CD14-positive monocyte (primary cell): ENCODE data around the gene NLRC5. TPM values are rescaled to one million over a fixed set of nuclear protein-coding genes. Genes with fewer than 3 reads are reported as not detected.

Experiments used
- DNase-seq, 3 donors: peaks; one replicate each; pipeline ENCODE4 v3.0.0-alpha.2; 2011 to 2022
- H2AFZ ChIP-seq: 2 replicates; pipeline ENCODE4 v1.6.0; 2012; ENCODE audit warnings: mild to moderate bottlenecking, low read depth, low read length, inconsistent platforms; ENCODE audit not compliant: insufficient read depth, poor library complexity, severe bottlenecking
- H3K27ac ChIP-seq, 2 donors: 1 replicate in 1 of 2; 2 replicates in 1 of 2; pipeline ENCODE4 v1.5.1; 2012 to 2013; ENCODE audit warnings: low read length in 2 of 2, control low read depth in 1 of 2, inconsistent platforms in 1 of 2, low read depth in 1 of 2, mild to moderate bottlenecking in 1 of 2
- H3K27me3 ChIP-seq, 2 donors: one replicate each; pipeline versions ENCODE4 v1.6.0 to v1.6.1; 2011 to 2013; ENCODE audit warnings: low read length in 2 of 2; ENCODE audit not compliant: control insufficient read depth in 2 of 2, insufficient read depth in 2 of 2
- H3K36me3 ChIP-seq, 2 donors: replicated peaks in 1 of 2; 1 replicate in 1 of 2; 2 replicates in 1 of 2; pipeline versions ENCODE4 v1.5.1 to v1.6.1; 2012 to 2013; ENCODE audit warnings: low read length in 2 of 2, control low read depth in 1 of 2, inconsistent platforms in 1 of 2, mild to moderate bottlenecking in 1 of 2; ENCODE audit not compliant: insufficient read depth in 2 of 2, control insufficient read depth in 1 of 2
- H3K4me1 ChIP-seq, 2 donors: 1 replicate in 1 of 2; 2 replicates in 1 of 2; pipeline versions ENCODE4 v1.5.1 to v1.6.1; 2012 to 2013; ENCODE audit warnings: low read length in 2 of 2, control low read depth in 1 of 2, inconsistent platforms in 1 of 2, mild to moderate bottlenecking in 1 of 2, moderate library complexity in 1 of 2; ENCODE audit not compliant: insufficient read depth in 2 of 2, control insufficient read depth in 1 of 2
- H3K4me2 ChIP-seq: replicated peaks from 2 replicates; pipeline ENCODE3; 2012; ENCODE audit warnings: low read length, moderate library complexity, mild to moderate bottlenecking; ENCODE audit not compliant: poor library complexity, severe bottlenecking; ENCODE audit errors: extremely low read depth
- H3K4me3 ChIP-seq, 3 experiments: fragments of 200-600 bp in 1 of 3; sonication (generic) in 1 of 3; replicated peaks in 1 of 3; 1 replicate in 2 of 3; 2 replicates in 1 of 3; pipeline ENCODE4 v1.5.1; 2011 to 2013; ENCODE audit warnings: low read length in 3 of 3, mild to moderate bottlenecking in 3 of 3, control low read depth in 2 of 3, low read depth in 2 of 3, inconsistent platforms in 1 of 3, moderate library complexity in 1 of 3
- H3K79me2 ChIP-seq: 2 replicates; pipeline ENCODE4 v1.6.0; 2012; ENCODE audit warnings: mild to moderate bottlenecking, control low read depth, inconsistent platforms, low read length, moderate library complexity; ENCODE audit not compliant: insufficient read depth
- H3K9ac ChIP-seq: 2 replicates; pipeline ENCODE4 v1.6.0; 2017; ENCODE audit warnings: low read length, mild to moderate bottlenecking; ENCODE audit not compliant: insufficient read depth, poor library complexity, severe bottlenecking
- H3K9me3 ChIP-seq, 2 donors: replicated peaks in 1 of 2; 1 replicate in 1 of 2; 2 replicates in 1 of 2; pipeline versions ENCODE4 v1.5.1 to v1.6.1; 2012 to 2013; ENCODE audit warnings: low read length in 2 of 2, control low read depth in 1 of 2; ENCODE audit not compliant: control insufficient read depth in 1 of 2, insufficient read depth in 1 of 2
- H4K20me1 ChIP-seq: 2 replicates; pipeline ENCODE4 v1.6.0; 2012; ENCODE audit warnings: mild to moderate bottlenecking, low read length, control low read depth, moderate library complexity; ENCODE audit not compliant: insufficient read depth
- H3K27ac Mint-ChIP-seq, 7 donors: one replicate each; pipeline ENCODE4 v1.8.0; 2020; ENCODE audit warnings: mild to moderate bottlenecking in 7 of 7, mixed read lengths in 7 of 7, moderate library complexity in 6 of 7, inconsistent platforms in 2 of 7
- H3K27me3 Mint-ChIP-seq, 3 donors: one replicate each; pipeline ENCODE4 v1.8.0; 2021 to 2022; ENCODE audit warnings: low read depth in 3 of 3, mild to moderate bottlenecking in 3 of 3, mixed read lengths in 3 of 3, moderate library complexity in 3 of 3, inconsistent platforms in 1 of 3
- H3K36me3 Mint-ChIP-seq, 2 donors: one replicate each; pipeline ENCODE4 v1.8.0; 2020; ENCODE audit warnings: mixed read lengths in 2 of 2, inconsistent platforms in 1 of 2, mild to moderate bottlenecking in 1 of 2
- H3K4me1 Mint-ChIP-seq: one replicate; pipeline ENCODE4 v1.8.0; 2020; ENCODE audit warnings: mild to moderate bottlenecking, mixed read lengths
- H3K4me3 Mint-ChIP-seq, 2 donors: one replicate each; pipeline ENCODE4 v1.8.0; 2020; ENCODE audit warnings: mild to moderate bottlenecking in 2 of 2, mixed read lengths in 2 of 2, moderate library complexity in 1 of 2
- H3K9me3 Mint-ChIP-seq, 7 donors: one replicate each; pipeline ENCODE4 v1.8.0; 2020 to 2022; ENCODE audit warnings: mixed read lengths in 7 of 7, mild to moderate bottlenecking in 6 of 7, moderate library complexity in 6 of 7, inconsistent platforms in 2 of 7
- WGBS: methylation state at CpG from one replicate; pipeline ENCODE4 v1.1.5; 2013; ENCODE audit warnings: missing lambda C conversion rate; ENCODE audit not compliant: insufficient coverage; 5-methylcytosine and 5-hydroxymethylcytosine counted together
- intact Hi-C, 2 donors: fragments of 100-400 bp; cut with micrococcal nuclease; formaldehyde crosslinking; loops; one replicate each; pipeline versions ENCODE4 v1.15.0 to v1.15.1; 2023
- polyA plus RNA-seq, 3 donors: library from polyadenylated mRNA; depleted of rRNA in 1 of 3; unstranded in 2 of 3; stranded (reverse) in 1 of 3; fragments of 300-500 nt in 2 of 3; fragments of >200 nt in 1 of 3; fragmentation: Illumina TruSeq in 2 of 3; gene quantifications; 1 replicate in 2 of 3; 2 replicates in 1 of 3; pipeline ENCODE4 v1.2.3, GENCODE V29; 2012 to 2021
- TF ChIP-seq, protein P1 (sequence below): fragments of 200-600 bp; IDR thresholded peaks from one replicate; pipeline ENCODE4 v1.8.0; 2022; ENCODE audit warnings: antibody characterized with exemption, mild to moderate bottlenecking

Gene NLRC5
- polyA plus RNA-seq, 3 donors = 10.3 to 171 (median 21.6) TPM

DNA sequence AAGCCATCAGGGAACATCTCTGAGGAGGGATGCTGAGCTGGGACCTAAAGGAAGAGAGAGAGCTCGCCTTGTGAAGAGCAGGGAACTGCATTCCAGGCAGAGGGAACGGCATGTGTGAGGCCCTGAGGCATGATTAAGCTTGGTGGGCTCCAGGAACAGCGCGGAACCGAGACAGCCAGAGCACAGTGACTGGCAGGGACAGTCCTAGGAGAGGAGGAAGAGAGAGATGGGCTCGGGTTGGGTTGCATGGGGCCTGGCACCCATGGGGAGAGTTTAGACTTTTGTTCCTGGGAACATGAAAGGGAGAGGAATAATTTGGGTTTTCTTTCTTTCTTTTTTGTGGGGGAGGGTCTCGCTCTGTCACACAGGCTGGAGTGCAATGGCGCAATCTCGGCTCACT lies 63.8 kb downstream of the NLRC5 start:
- TF ChIP-seq, protein P1, sequence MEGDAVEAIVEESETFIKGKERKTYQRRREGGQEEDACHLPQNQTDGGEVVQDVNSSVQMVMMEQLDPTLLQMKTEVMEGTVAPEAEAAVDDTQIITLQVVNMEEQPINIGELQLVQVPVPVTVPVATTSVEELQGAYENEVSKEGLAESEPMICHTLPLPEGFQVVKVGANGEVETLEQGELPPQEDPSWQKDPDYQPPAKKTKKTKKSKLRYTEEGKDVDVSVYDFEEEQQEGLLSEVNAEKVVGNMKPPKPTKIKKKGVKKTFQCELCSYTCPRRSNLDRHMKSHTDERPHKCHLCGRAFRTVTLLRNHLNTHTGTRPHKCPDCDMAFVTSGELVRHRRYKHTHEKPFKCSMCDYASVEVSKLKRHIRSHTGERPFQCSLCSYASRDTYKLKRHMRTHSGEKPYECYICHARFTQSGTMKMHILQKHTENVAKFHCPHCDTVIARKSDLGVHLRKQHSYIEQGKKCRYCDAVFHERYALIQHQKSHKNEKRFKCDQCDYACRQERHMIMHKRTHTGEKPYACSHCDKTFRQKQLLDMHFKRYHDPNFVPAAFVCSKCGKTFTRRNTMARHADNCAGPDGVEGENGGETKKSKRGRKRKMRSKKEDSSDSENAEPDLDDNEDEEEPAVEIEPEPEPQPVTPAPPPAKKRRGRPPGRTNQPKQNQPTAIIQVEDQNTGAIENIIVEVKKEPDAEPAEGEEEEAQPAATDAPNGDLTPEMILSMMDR = no peak
- no peaks in the 10 kb centered on the region for H3K4me1 ChIP-seq
- H3K27me3 Mint-ChIP-seq = no peaks in the 10 kb centered on the region
- peaks cover 80 to 94% of the 10 kb centered on the region in 2 donors for H3K36me3 Mint-ChIP-seq
- H3K4me1 Mint-ChIP-seq = no peaks in the 10 kb centered on the region
- H3K9me3 Mint-ChIP-seq = peaks cover 0 to 2% (median 0%) of the 10 kb centered on the region in 7 donors
- H3K27ac ChIP-seq = no peak overlapping the region
- H3K9ac ChIP-seq = no peak overlapping the region
- H3K27me3 ChIP-seq = no peaks in the 10 kb centered on the region
- H4K20me1 ChIP-seq = peaks cover 4% of the 10 kb centered on the region
- no peak overlapping the region for H3K4me3 Mint-ChIP-seq
- intact Hi-C loops = no loop called here
- peak overlapping the region in 5 of 7 donors; percentile 21 to 68 (median 66) for H3K27ac Mint-ChIP-seq
- H3K4me3 ChIP-seq = no peak overlapping the region
- H2AFZ ChIP-seq = no peak overlapping the region
- H3K79me2 ChIP-seq = no peaks in the 10 kb centered on the region
- H3K4me2 ChIP-seq = no peak overlapping the region
- 98% methylated on average over 5 of the region's 9 CpGs for WGBS
- no peaks in the 10 kb centered on the region for H3K9me3 ChIP-seq
- DNase-seq = no peak
- peaks cover 82 to 98% of the 10 kb centered on the region in 2 donors for H3K36me3 ChIP-seq

DNA sequence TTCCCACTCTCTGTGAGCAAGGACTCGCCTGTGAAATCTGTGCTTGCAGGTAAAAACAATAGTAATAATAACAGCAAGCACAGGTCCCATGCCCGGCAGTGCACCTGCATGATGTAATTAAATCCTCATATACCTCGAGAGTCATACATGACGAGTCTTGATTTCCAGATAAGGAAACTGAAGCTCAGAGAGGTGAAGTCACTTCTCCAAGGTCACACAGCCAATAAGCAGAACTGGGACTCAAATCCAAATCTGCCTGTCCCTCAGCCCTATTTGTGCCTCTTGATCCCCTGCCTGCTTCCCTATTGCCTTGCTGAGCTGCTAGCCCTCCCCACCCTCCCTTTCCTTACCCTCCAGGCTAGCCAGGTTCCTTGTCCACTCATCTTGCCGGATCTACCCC lies 65.0 kb downstream of the NLRC5 start:
- DNase-seq = no peak
- Histone ChIP-seq H3K27me3 (no peaks in the 10 kb centered on the region), H3K36me3 (peaks cover 86 to 98% of the 10 kb centered on the region in 2 donors), H3K9me3 (no peaks in the 10 kb centered on the region), H3K79me2 (no peaks in the 10 kb centered on the region), H3K9ac (no peak overlapping the region), H4K20me1 (peaks cover 6% of the 10 kb centered on the region), H3K4me3 (no peak overlapping the region), H3K4me2 (no peak overlapping the region), H3K4me1 (no peaks in the 10 kb centered on the region), H3K27ac (no peak overlapping the region), H2AFZ (no peak overlapping the region)
- intact Hi-C loops = no loop called here
- Mint-ChIP-seq H3K4me3 (no peak overlapping the region), H3K36me3 (peaks cover 81 to 95% of the 10 kb centered on the region in 2 donors), H3K4me1 (no peaks in the 10 kb centered on the region), H3K9me3 (peaks cover 0 to 2% (median 0%) of the 10 kb centered on the region in 7 donors), H3K27ac (no peak overlapping the region), H3K27me3 (no peaks in the 10 kb centered on the region)
- 96% methylated on average over 4 of the region's 5 CpGs for WGBS
- TF ChIP-seq, protein P1 = no peak
